Activated T-cell treated with anti-CD3 and anti-CD28 coated beads for 4 hours (primary cell): Measurements from ENCODE around the gene STAG1.
"Not testable (repeated sequence)": the region's sequence is repeated elsewhere in the genome, so short reads cannot be mapped to it uniquely, and the experiment has no call there.

Source experiments
- DNase-seq: peaks from one replicate; pipeline ENCODE4 v3.0.0-alpha.2; 2020

STAG1 gene

GRCh38 chr3:136752172-136752421 is at the start of gene STAG1:
Gene STAG1, minus strand, starts transcription at chr3:136752378. Its CDS starts 121,480 bp downstream, at chr3:136630898.
- no peak for DNase-seq

DNA sequence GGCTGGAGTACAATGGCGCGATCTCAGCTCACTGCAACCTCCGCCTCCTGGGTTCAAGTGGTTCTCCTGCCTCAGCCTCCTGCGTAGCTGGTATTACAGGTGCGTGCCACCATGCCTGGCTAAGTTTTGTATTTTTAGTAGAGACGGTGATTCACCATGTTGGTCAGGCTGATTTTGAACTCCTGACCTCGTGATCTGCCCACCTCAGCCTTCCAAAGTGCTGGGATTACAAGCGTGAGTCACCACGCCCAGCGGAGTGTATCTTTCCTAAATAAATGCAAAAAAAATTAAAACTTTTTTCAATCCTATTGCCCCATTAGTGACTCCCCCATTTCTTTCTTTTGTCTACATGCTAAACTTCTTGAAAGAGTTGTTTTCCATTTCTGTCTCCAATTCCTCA is 49.0 kb upstream of the STAG1 start:
- not testable (repeated sequence) for DNase-seq

GRCh38 chr3:136792556-136793330 is 40.6 kb upstream of the STAG1 start:
- DNase-seq, result no peak

- no peak for DNase-seq
Observed at GRCh38 chr3:136790786-136791185, 38.6 kb upstream of the STAG1 start.

DNA sequence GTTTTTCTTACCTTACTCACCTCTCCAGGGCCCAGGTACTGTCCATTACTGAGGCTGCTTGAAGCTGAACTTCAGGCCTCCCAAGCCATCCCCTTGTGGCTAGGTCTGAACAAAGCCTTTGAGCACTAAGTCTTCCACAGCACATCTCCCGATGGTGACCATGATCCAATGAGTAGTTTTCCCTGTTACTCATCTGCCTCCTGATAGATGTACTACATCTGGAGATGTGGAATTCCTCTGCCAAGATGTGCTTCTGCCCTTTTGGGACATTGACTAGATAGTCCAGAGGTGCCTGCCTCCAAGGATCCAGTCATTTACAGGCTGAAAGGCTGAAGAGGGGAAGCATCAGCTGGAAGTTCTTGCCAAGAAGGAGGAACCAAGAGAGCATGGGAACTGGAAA is 37.8 kb upstream of the STAG1 start:
- no peak for DNase-seq

GRCh38 chr3:136788154-136788553 is 36.0 kb upstream of the STAG1 start:
- no peak for DNase-seq

GRCh38 chr3:136787349-136787748 is 35.2 kb upstream of the STAG1 start:
- no peak for DNase-seq

- DNase-seq, result no peak
Observed at GRCh38 chr3:136783708-136784191, 31.6 kb upstream of the STAG1 start.

- no peak for DNase-seq
Observed at GRCh38 chr3:136780741-136781140, 28.6 kb upstream of the STAG1 start.

GRCh38 chr3:136778865-136779264 is 26.7 kb upstream of the STAG1 start:
- DNase-seq, result no peak

GRCh38 chr3:136772709-136773108 is 20.5 kb upstream of the STAG1 start:
- no peak for DNase-seq

DNA sequence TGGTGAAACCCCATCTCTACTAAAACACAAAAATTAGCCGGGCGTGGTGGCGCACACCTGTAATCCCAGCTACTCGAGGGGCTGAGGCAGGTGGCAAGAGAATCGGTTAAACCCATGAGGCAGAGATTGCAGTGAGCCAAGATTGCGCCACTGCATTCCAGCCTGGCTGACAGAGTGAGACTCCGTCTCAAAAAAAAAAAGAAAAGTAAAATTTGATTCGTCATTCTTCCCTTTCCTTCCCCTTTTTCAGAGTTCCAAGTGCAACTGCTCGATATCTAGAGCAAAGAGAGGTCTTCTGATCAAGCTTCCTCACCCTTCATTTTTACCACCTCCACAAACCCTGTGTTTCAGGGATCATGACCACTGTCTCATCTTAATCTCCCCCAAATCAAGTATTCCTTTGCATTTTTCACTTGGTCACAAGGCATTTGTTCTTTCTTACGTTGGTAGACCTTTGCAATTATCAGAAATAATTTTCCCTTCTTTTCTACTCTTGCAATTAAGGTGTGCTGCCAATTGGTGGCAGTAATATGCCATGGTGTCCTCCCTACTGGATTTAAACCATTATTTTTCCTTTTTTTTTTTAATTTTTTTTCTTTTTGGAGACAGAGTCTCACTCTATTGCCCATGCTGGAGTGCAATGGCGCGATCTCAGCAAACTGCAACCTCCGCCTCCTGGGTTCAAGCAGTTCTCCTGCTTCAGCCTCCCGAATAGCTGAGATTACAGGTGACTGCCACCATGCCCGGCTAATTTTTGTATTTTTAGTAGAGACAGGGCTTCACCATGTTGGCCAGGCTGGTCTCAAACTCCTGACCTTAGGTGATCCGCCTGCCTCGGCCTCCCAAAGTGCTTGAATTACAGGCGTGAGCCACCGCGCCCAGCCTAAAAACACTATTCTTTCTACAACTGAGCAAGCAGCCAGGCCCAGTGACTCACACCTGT is 6.3 kb upstream of the STAG1 start:
- not testable (repeated sequence) for DNase-seq

DNA sequence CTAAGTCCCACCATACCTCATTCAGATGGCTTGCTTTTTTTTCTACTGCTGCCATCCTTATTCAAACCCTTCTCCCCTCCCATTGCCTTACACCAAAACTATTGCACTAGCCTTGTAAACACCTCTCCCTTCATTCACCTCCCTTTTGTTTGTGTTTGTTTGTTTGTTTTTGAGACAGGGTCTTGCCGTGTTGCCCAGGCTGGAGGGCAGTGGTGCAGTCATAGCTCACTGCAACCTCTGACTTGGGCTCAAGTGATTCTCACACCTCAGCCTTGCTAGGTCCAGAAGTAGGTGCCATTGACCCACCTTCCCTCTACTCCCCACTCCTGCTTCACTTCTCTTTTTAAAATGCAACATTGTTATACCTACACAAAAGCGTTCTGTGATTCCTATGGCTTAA is 3.0 kb upstream of the STAG1 start:
- DNase-seq, result no peak

DNA sequence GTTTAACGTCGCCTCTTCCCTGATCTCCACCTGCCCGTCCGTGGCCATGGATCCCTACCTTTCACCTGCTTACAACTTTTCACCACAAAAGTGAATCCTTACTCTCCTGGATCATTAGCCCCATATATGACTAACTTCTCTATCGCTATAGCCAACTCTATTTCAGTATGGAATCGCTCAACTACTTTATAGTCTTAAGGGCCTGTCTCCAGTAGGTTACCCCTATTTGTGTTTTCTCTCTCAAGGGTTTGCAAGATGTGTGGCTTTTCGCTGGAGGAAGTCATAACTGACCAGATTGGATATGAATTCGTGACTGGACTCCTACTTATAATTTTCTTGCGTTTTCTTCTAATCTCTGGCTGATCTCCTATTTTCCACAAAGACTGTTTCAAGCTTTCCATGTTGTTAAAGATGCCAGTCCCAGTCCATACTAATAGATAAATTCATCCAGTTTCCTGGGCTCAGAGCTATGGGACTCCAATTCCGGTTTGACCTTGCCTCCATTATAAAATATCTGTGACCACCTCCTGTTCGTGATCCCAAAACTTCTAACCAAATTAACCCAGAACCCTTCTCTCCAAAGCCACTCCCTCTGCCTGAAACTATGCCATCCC is 1.3 kb upstream of the STAG1 start:
- DNase-seq, result no peak

- DNase-seq, result peak; percentile 98
Observed at GRCh38 chr3:136752422-136753325, 496 bp upstream of the STAG1 start.

DNA sequence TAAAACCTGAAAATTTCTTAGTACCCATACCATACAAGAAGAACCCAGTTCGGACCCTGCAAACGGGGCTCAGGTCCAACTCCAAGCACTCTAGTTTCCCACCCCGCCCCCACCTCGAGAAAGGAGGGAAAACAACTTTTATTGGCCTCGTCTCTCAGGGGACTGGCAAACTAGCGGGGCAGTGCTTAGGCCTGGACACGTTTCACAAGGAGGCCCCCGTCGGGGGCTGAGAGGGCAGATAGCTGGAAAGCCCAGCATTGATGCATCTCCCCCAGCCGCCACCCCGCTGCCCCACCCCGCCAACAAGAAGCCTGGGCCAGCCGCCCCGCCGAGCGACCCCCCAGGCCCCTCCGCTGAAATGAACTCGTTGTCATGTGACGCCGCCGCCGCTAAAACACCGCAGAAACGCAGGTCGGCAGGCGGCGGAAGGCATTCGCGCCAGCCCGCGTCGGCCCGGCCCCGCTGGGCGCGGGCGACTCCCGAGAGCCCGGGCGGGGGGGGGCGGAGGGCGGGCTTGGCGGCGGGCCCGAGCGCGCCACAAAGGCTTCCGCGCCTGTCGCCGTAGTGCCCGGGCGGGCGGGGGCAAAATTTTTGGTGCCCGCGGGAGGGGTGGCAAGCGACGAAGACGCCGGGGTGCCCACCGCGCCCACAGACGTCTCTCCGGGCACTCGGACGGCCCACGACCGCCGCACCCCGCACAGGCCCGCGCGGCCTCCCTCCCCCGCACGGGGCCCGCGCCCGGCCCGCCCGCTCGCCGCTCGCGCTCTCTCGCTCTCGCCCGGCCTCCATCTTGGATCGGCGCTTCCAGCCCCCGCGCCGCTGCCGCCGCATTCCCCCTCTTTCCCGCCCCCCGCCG is 634 bp downstream of the STAG1 start:
- DNase-seq, result peak; percentile 43

DNA sequence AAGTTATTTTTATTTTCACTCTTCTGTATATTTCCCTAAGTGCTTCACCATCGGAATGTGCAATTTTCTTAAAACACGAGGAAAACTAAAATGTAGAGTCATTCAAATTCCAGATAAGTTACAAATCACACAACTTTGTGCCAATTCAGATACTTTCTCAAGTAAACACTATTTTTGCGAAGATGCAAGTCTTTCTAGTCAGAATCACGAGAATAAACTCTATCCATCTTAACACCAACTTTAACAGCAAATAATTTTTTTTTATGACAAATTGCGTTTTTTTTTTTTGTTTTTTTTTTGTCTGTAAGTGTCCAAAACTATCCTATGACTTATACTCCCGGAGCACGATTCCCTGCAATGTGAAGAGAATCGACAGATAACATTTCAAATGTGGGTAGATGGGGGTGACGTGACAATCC is 1.3 kb downstream of the STAG1 start:
- DNase-seq, result no peak

DNA sequence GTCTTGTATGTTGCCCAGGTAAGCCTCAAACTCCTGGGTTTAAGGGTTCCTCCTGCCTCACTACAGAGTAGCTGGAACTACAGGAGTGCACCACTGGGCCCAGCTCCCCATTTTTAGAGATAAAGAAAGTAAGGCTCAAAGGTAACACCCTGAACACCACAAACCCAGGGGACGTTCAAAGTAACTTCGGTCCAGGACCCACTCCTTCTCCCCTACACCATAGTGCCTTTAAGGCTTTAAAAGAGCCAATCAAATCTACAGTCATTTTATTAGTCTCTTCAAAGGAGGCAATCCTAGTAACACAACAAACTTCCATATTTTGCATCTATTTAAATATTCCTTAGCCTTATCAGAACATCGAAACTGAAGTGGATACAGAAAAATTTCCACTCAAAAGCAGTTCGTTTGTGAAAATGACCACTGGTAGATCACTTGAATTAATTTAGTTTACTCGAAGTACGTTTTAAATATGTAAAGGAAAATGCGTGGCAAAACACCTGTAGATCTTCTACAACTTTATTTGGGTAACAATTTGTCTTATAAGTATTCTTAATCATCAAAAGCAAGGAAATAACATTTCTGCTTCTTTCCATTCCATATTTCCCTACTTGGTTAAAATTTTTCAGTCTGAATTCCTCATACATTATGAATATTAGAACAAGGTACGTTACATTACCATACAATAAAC is 1.8 kb downstream of the STAG1 start:
- no peak for DNase-seq

DNA sequence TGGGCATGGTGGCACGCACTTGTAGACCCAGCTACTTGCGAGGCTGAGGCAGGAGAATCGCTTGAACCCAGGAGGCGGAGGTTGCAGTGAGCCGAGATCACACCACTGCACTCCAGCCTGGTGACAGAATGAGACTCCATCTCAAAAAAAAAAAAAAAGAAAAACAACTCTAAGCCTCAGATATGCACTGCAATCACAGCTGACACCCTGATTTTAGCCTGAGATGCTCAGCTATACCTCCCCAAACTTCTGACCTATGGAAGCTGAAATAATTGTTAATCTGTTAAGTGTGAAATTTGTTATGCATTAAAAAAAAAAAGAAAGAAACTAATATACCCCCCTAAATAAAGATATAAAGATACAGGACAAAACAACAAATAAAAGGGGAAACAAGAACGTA is 2.6 kb downstream of the STAG1 start:
- not testable (repeated sequence) for DNase-seq

DNA sequence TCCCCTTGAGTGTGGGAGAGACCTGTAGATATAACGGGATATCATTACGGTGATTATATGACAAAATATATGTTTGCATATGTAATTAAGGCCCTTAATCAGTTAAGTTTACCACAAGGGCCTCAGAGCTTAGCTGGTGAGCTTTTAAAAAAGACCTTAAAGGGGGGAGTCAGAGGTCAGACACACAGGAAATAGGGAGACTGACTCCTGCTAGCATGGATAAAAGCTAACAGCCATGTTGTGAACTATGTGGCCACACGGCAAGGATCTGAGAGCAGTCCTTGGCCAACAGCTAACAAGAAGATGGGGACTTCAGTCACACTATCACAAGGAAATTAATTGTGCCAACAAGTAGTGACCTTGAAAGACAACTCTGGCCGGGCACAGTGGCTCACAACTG is 3.1 kb downstream of the STAG1 start:
- no peak for DNase-seq

GRCh38 chr3:136745916-136746315 is 6.3 kb downstream of the STAG1 start:
- DNase-seq, result no peak
